Measurements from ENCODE around the gene DPEP1. TPM values are rescaled to one million over a fixed set of nuclear protein-coding genes. Genes with fewer than 3 reads are reported as not detected.
"Not testable (repeated sequence)": the region's sequence is repeated elsewhere in the genome, so short reads cannot be mapped to it uniquely, and the experiment has no call there.

Gene DPEP1
- total and polyA plus RNA-seq, 2 donors (not counting 1 experiment from before 2014, with no cell fraction given), result not detected

- TF ChIP-seq CTCF (IDR thresholded peaks at IDR 0.05), result no peak
- TF ChIP-seq EZH2 (IDR thresholded peaks at IDR 0.05; ENCODE audit: borderline replicate concordance, insufficient read depth, low read depth, low read length, poor library complexity, severe bottlenecking), result no peak
- Histone ChIP-seq H3K9me3 (ENCODE audit: control extremely low read depth in 1 of 3, control insufficient read depth in 2 of 3, insufficient read depth in 1 of 3, low read length in 2 of 3) (peaks cover 0 to 3% (median 0%) of the 10 kb centered on the region in 3 donors), H3K4me2 (replicated peaks; ENCODE audit: low read depth, low read length, poor library complexity, severe bottlenecking) (no peak overlapping the region), H3K4me3 (ENCODE audit: control extremely low read depth in 1 of 5, extremely low read depth in 1 of 5, insufficient read depth in 1 of 5, low read depth in 2 of 5, low read length in 4 of 5) (no peak overlapping the region), H3K27me3 (replicated peaks in 1 of 4; ENCODE audit: control extremely low read depth in 1 of 4, control insufficient read depth in 3 of 4, insufficient read depth in 4 of 4, low read length in 3 of 4) (no peaks in the 10 kb centered on the region), H3K27ac (ENCODE audit: low read length in 2 of 2) (no peak overlapping the region), H3K9ac (ENCODE audit: low read length) (no peak overlapping the region), H3K36me3 (replicated peaks in 1 of 2; ENCODE audit: control extremely low read depth in 1 of 2, control insufficient read depth in 1 of 2, extremely low read depth in 1 of 2, insufficient read depth in 2 of 2, low read length in 1 of 2) (no peaks in the 10 kb centered on the region), H4K20me1 (ENCODE audit: control insufficient read depth, insufficient read depth, low read length, poor library complexity, severe bottlenecking) (no peaks in the 10 kb centered on the region), H2AFZ (ENCODE audit: insufficient read depth, low read depth, low read length, poor library complexity, severe bottlenecking) (no peak overlapping the region), H3K4me1 (ENCODE audit: control insufficient read depth in 2 of 2, insufficient read depth in 2 of 2, low read length in 2 of 2) (no peaks in the 10 kb centered on the region), H3K79me2 (ENCODE audit: control insufficient read depth, insufficient read depth, low read length) (no peaks in the 10 kb centered on the region)
- intact Hi-C loops (cut with micrococcal nuclease), result no loop called here
- Mint-ChIP-seq H3K4me1 (peaks cover 3% of the 10 kb centered on the region), H3K9me3 (ENCODE audit: insufficient read depth) (no peaks in the 10 kb centered on the region), H3K4me3 (no peak overlapping the region), H3K27me3 (no peaks in the 10 kb centered on the region), H3K27ac (no peak overlapping the region)
- ATAC-seq (ENCODE audit: low read depth), result no peak
- POLR2A ChIA-PET, result no interaction called here
- 90% methylated on average over 13 of the region's 13 CpGs for WGBS (ENCODE audit: insufficient coverage)
- no peak for DNase-seq
- CTCF ChIA-PET, result interaction anchor here (1.4 kb wide), 1 partner anchor 14 kb away, joined by 3 read pairs; no protein-coding TSS in a partner anchor
Observed at GRCh38 chr16:89669755-89670154, 56.3 kb downstream of the DPEP1 start.

GRCh38 chr16:89670496-89671431 is 57.3 kb downstream of the DPEP1 start:
- Histone ChIP-seq H3K4me2 (replicated peaks; ENCODE audit: low read depth, low read length, poor library complexity, severe bottlenecking) (no peak overlapping the region), H3K9ac (ENCODE audit: low read length) (no peak overlapping the region), H3K36me3 (replicated peaks in 1 of 2; ENCODE audit: control extremely low read depth in 1 of 2, control insufficient read depth in 1 of 2, extremely low read depth in 1 of 2, insufficient read depth in 2 of 2, low read length in 1 of 2) (no peaks in the 10 kb centered on the region), H3K4me3 (ENCODE audit: control extremely low read depth in 1 of 5, extremely low read depth in 1 of 5, insufficient read depth in 1 of 5, low read depth in 2 of 5, low read length in 4 of 5) (no peak overlapping the region), H3K27me3 (replicated peaks in 1 of 4; ENCODE audit: control extremely low read depth in 1 of 4, control insufficient read depth in 3 of 4, insufficient read depth in 4 of 4, low read length in 3 of 4) (no peaks in the 10 kb centered on the region), H2AFZ (ENCODE audit: insufficient read depth, low read depth, low read length, poor library complexity, severe bottlenecking) (no peak overlapping the region), H3K79me2 (ENCODE audit: control insufficient read depth, insufficient read depth, low read length) (no peaks in the 10 kb centered on the region), H3K9me3 (ENCODE audit: control extremely low read depth in 1 of 3, control insufficient read depth in 2 of 3, insufficient read depth in 1 of 3, low read length in 2 of 3) (peaks cover 0 to 3% (median 0%) of the 10 kb centered on the region in 3 donors), H3K27ac (ENCODE audit: low read length in 2 of 2) (no peak overlapping the region), H3K4me1 (ENCODE audit: control insufficient read depth in 2 of 2, insufficient read depth in 2 of 2, low read length in 2 of 2) (no peaks in the 10 kb centered on the region), H4K20me1 (ENCODE audit: control insufficient read depth, insufficient read depth, low read length, poor library complexity, severe bottlenecking) (no peaks in the 10 kb centered on the region)
- DNase-seq, result no peak
- Mint-ChIP-seq H3K27me3 (no peaks in the 10 kb centered on the region), H3K4me3 (no peak overlapping the region), H3K27ac (no peak overlapping the region), H3K4me1 (peaks cover 3% of the 10 kb centered on the region), H3K9me3 (ENCODE audit: insufficient read depth) (no peaks in the 10 kb centered on the region)
- ChIA-PET POLR2A (no interaction called here), CTCF (interaction anchor here (1.4 kb wide), 1 partner anchor 15 kb away, joined by 3 read pairs; no protein-coding TSS in a partner anchor)
- no peak for TF ChIP-seq EZH2 (IDR thresholded peaks at IDR 0.05; ENCODE audit: borderline replicate concordance, insufficient read depth, low read depth, low read length, poor library complexity, severe bottlenecking)
- no peak for TF ChIP-seq CTCF (IDR thresholded peaks at IDR 0.05)
- intact Hi-C loops (cut with micrococcal nuclease), result no loop called here
- ATAC-seq (ENCODE audit: low read depth), result no peak
- 96% methylated on average over 10 of the region's 10 CpGs for WGBS (ENCODE audit: insufficient coverage)

- intact Hi-C loops (cut with micrococcal nuclease), result not testable (repeated sequence)
Observed at GRCh38 chr16:89671565-89671964, 58.1 kb downstream of the DPEP1 start.

More at GRCh38 chr16:89671565-89671964, 58.1 kb downstream of the DPEP1 start:
- POLR2A ChIA-PET; H3K27ac ChIP-seq (ENCODE audit: low read length in 2 of 2); DNase-seq; ATAC-seq (ENCODE audit: low read depth); H3K9me3 ChIP-seq (ENCODE audit: control extremely low read depth in 1 of 3, control insufficient read depth in 2 of 3, insufficient read depth in 1 of 3, low read length in 2 of 3); H3K4me3 ChIP-seq (ENCODE audit: control extremely low read depth in 1 of 5, extremely low read depth in 1 of 5, insufficient read depth in 1 of 5, low read depth in 2 of 5, low read length in 4 of 5); H3K9ac ChIP-seq (ENCODE audit: low read length); H3K79me2 ChIP-seq (ENCODE audit: control insufficient read depth, insufficient read depth, low read length); H3K9me3 Mint-ChIP-seq (ENCODE audit: insufficient read depth); H4K20me1 ChIP-seq (ENCODE audit: control insufficient read depth, insufficient read depth, low read length, poor library complexity, severe bottlenecking); H3K4me1 ChIP-seq (ENCODE audit: control insufficient read depth in 2 of 2, insufficient read depth in 2 of 2, low read length in 2 of 2); H3K4me1 Mint-ChIP-seq; H3K27me3 ChIP-seq (replicated peaks in 1 of 4; ENCODE audit: control extremely low read depth in 1 of 4, control insufficient read depth in 3 of 4, insufficient read depth in 4 of 4, low read length in 3 of 4); H3K27me3 Mint-ChIP-seq; H3K27ac Mint-ChIP-seq; H2AFZ ChIP-seq (ENCODE audit: insufficient read depth, low read depth, low read length, poor library complexity, severe bottlenecking); H3K36me3 ChIP-seq (replicated peaks in 1 of 2; ENCODE audit: control extremely low read depth in 1 of 2, control insufficient read depth in 1 of 2, extremely low read depth in 1 of 2, insufficient read depth in 2 of 2, low read length in 1 of 2); H3K4me3 Mint-ChIP-seq; H3K4me2 ChIP-seq (replicated peaks; ENCODE audit: low read depth, low read length, poor library complexity, severe bottlenecking); CTCF ChIA-PET: not testable (repeated sequence)
- no CpG with 5 or more reads among the region's 4 CpGs for WGBS (ENCODE audit: insufficient coverage)
